ENCODE measurements around the gene NTF4.
"Not testable (repeated sequence)": the region's sequence is repeated elsewhere in the genome, so short reads cannot be mapped to it uniquely, and the experiment has no call there.

DNA sequence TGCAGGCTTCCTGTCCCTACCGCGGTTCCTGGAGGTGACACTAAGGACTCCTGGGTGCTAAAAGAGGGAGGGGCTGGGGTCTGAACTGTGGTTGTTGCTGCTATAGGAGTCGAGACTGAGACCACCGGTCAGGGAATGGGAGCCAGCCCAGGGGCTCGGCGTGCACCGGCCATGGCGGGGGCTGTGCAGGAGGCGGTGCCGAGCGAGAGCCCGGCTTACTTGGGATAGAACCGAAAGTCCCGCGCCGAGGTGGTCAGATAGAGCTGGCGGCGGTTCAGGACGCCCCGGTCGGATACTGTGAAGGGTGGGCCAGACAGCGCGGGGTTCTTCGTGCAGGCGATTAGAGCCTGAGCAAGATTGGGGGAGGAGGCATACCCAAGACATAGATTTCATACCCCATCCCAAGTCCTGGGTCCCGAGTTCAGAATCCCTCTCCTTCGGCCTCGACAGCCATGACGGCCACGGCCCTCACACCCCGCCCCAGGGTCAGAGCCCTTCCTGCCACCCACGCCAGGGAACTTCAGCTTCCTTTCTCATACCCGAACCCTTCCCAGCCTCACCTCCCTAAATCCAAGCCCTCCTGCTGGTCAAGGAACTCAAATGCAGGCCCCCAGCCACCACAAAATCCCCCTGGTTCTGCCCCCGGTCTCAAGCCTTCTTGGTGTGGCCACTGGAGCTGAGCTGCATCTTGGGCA is 7.6 kb downstream of the NTF4 start:
- TF ChIP-seq CTCF (IDR thresholded peaks at IDR 0.05; ENCODE audit: low read depth, low read length); POLR2A (IDR thresholded peaks at IDR 0.05; ENCODE audit: extremely low read depth, insufficient read length); MYC (IDR thresholded peaks at IDR 0.05; ENCODE audit: low read depth, low read length): not testable (repeated sequence)

All from NB4 (cell line).